HG03066 (cell line): ENCODE data around the gene CARHSP1.
"Not testable (repeated sequence)": the region's sequence is repeated elsewhere in the genome, so short reads cannot be mapped to it uniquely, and the experiment has no call there.

Experiments
- ATAC-seq: cut with Tn5 transposase; IDR thresholded peaks from one replicate; pipeline ENCODE4 v1.9.1; 2021; ENCODE audit warnings: low read depth; ENCODE audit not compliant: unreplicated experiment

The CARHSP1 gene

GRCh38 chr16:8893976-8894690 lies 25.3 kb upstream of the CARHSP1 start:
- no peak for ATAC-seq

- ATAC-seq = no peak
Measured at GRCh38 chr16:8893426-8893825, 24.6 kb upstream of the CARHSP1 start.

DNA sequence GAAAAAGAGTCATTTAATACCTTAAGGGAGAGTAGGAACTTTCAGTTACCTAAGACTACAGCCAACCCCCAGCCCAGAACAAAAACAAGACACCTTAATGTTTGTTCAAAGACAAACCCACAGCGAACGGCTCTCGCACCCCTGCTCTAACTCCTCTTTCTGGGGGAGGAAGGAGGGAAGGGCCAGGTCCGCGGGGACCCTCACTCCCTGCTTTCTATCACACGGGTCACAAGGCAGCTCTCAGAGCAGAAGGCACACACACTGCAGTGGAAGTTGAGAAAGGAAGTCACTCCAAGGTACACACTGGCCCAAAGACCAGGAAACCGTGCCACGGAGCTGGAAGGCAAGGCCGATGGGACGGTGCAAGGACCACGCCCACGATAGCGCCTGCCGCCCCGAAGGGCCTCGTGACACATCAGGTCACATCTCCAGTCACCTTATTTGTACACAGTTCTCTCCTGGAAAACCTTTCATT lies 23.3 kb upstream of the CARHSP1 start:
- peak; percentile 31 for ATAC-seq

DNA sequence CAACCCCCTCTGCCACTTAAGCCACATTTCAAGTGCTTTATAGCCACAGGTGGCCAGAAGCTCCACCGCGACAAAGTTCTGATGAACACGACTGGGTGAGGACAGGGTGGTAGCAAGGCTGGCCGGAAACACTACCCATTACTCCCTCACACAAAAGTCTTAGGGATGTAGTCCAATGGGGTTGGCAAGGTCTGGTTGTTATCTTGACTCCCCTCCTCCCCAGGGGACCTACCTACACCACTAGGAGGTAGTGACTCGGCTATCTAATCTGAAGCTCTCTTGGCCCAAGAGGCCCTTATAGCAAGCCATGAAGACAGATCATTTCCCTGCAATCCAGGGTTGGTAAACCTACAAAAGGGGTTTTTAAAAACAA lies 21.7 kb upstream of the CARHSP1 start:
- ATAC-seq = no peak

DNA sequence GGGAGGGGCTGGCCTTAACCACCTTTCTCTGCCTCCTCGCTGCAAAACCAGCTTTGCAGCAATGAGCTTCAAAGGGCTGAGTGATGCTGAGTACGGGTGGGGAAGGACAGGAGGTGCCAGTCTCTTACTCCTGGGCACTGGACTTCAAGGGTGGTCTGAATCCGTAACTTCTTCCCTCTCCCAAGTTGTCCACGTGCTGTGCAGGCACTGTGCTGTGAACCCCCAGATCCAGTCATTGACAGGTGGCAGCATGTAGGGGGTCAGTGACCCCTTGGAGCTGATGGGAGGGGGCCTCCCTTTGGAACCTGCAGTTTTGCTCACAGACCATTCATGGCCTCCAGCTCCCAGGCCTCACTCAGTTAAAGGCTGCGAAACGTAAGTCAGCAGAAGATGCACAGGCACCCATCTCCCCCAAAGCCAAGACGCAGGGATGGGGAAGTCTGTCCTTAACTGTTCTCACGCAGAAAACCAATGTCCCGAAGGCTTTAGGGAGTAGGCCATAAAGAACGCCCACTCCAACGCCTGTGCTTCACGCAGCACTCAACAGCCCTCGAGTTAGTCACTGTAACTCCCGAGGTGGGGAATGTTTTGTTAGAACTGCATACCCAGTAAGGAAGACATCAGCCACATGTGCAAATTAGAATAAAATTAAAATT lies 21.2 kb upstream of the CARHSP1 start:
- ATAC-seq = no peak

DNA sequence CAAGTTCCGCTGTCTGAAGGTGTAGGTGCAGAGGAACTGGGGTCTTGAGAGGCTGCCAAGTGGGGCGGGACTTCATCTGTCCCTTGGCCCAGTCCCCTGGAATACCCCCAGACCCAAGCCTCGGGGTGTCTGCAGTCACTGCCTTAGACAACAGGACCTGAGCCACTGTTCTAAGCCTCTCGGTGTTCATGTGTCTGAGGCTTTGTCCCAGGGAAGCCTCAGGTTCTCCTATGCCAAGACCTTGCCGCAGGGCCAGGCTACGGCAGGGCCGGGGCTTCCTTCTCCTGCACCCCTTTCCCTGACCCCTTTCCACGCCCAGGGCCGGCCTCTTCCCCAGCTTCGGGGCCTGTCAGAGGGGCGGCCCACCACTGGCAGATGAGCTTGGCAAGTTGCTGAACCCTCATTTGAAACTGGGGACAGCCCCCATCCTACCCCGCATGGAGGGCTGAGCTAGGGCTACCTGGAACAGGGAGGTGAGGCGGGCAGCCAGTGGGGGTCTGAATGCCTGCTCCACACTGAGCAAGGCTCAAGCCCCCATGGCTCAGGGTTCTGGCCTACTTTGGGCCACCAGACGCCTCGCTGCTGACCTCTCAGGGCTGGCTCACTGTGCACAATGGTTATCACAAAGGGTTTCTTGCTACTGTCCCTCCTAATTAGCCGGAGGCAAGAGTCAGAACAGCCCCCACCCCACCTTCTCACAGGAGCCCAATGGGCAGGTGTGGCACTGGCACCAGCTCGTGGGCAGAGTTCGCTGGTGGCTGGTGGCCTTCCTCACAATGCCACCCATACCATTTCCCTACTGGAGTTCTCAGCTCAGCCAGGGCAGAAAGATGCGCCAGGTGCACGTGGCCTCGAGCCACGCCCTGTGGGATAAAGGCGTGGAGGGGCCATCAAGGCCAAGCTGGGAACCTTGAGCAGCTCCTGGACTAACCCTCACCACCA lies 20.4 kb upstream of the CARHSP1 start:
- ATAC-seq = no peak

GRCh38 chr16:8887952-8888560 lies 19.2 kb upstream of the CARHSP1 start:
- no peak for ATAC-seq

DNA sequence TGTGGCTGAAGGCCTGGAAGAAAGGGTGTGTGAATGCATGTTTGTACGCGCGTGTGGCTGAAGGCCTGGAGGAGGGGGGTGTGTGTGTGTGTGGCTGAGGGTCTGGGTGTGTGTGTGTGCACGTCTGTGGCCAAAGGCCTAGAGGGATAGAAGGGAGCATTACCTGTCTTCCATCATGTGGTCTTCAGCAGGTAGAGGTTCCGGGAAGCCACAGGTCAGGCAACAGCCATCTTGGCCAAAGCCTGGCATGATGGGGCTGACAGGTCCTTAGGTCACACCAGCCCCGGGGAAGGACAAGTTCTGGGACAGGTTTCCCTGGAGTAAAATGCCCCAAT lies 18.6 kb upstream of the CARHSP1 start:
- ATAC-seq = no peak

DNA sequence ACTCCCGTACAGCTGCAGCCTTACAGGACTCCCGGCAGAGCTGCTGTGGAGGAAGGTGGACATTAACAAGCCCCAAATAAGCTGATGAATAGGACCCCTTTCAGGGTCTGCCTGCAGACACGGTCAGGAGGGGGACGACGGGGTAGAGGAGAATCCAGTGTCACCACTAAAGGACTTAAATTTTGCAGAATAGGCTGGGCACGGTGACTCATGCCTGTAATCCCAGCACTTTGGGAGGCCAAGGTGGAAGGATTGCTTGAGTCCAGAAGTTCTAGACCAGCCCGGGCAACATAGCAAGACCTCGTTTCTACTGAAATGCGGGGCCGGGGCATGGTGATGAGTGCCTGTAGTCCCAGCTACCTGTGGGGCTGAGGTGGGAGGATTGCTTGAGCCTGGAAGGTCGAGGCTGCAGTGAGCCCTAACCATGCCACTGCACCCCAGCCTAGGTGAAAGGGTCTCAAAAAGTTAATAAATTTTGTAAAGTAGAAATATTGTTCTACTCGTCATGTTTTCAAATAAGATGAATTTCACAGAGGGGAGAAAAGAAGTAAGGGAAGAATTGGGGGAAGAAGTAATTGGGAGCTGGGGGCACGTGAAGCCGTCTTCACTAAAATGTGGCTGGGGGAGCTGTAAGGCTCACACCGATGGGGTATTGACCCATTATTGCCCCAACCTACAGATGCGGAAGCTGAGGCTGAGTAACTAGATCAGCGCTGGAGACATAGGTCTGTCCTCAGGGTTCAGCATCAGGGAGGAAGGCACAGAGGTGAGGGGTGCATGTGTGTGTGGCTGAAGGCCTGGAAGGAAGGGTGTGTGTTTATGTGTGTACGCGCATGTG lies 18.0 kb upstream of the CARHSP1 start:
- no peak for ATAC-seq

DNA sequence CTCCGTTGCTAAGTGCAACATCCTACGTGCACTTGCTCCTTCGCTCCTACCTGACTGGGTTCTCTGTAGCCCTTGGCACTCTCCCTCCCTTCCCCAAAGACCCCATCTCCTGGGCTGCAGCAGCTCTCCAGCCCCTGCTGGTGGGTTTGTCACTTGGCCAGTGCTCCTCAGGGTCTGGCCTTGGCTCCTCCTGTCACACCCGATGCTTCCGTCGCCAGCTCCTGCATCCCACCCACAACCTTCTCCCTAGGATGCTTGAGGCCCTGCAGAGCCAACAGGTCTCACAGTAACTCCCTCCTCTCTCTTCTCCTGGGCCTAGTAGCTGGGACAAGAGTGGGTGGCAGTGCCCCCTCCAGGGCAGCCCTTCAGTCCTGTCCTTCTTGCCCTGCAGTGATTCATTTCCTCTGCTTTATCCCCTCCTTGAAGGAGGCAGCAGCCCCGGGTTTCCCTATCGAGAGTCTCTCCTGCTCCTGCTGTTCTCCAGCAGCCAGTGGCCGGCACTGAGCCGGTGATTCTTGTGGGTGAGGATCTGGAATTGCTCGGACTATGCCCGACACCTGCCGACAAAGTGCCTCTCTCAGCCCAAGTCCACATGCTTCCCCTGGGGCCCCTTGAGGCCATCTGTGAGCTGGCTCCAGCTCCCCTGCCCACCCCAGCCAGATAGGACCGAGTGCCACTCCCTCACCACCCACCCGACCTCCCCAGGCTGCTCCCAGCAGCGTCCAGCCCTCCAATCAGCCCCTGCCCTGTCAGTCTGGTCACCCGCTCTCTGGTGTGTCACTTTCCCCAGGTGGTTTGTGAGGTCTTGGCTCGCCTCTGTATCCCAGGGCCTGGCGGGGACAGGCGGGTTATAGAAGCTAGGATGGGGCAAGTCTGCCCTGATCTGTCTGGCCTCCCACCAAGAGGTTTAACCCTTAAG lies 17.1 kb upstream of the CARHSP1 start:
- no peak for ATAC-seq

- no peak for ATAC-seq
Measured at GRCh38 chr16:8882725-8883377, 14.0 kb upstream of the CARHSP1 start.

GRCh38 chr16:8882041-8882617 lies 13.3 kb upstream of the CARHSP1 start, which contains the start of gene LITAFD:
LITAFD (plus strand) TSS chr16:8882351; CDS start chr16:8884356, 2,005 bp downstream.
- ATAC-seq = no peak

DNA sequence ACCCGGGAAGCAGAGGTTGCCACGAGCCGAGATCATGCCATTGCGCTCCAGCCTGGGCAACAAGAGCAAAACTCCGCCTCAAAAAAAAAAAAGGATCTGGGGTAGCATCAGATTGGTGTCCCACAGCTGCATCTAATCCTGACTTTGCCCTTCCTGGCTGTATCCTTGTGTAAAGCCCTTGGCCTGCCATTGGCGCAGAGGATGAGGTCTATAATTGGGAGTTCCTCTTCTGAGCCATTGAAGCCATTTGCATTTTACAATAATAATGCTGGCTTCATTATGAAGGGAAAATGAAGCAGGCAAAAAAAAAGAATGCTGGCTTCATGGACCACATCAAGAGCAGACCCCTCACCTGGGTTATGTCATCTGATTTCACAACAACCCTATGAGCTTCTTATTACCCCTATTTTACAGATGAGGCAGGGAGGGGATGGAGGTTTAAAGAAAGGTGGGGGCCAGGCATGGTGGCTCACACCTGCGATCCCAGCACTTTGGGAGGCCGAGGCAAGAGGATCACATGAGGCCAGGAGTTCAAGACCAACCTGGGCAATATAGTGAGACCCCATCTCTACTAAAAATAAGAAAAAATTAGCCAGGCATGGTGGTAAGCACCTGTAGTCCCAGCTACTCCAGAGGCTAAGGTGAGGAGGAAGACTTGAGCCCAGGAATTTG lies 12.2 kb upstream of the CARHSP1 start:
- no peak for ATAC-seq

- no peak for ATAC-seq
Measured at GRCh38 chr16:8878523-8878911, 9.7 kb upstream of the CARHSP1 start.

GRCh38 chr16:8877894-8878522 lies 9.2 kb upstream of the CARHSP1 start:
- ATAC-seq = no peak

- ATAC-seq = not testable (repeated sequence)
Measured at GRCh38 chr16:8875317-8875716, 6.5 kb upstream of the CARHSP1 start.

GRCh38 chr16:8874388-8874787 lies 5.6 kb upstream of the CARHSP1 start:
- ATAC-seq = no peak
